Ascending aorta (tissue), 2 donors: ENCODE measurements around the gene WDFY2. TPM values are rescaled to one million over a fixed set of nuclear protein-coding genes. Genes with fewer than 3 reads are reported as not detected.

Experiments
- DNase-seq, 2 donors: peaks; one replicate each; pipeline ENCODE4 v3.0.0-alpha.2; 2019; ENCODE audit warnings: low spot score in 2 of 2
- H3K27ac ChIP-seq, 2 donors: fragments of 200-600 bp; sonication (generic); one replicate each; pipeline ENCODE4 v1.5.1; 2016 to 2017; ENCODE audit warnings: mild to moderate bottlenecking in 1 of 2
- H3K27me3 ChIP-seq: fragments of 200-600 bp; sonication (generic); one replicate; pipeline ENCODE4 v1.5.1; 2017
- H3K36me3 ChIP-seq, 2 donors: fragments of 200-600 bp; sonication (generic); one replicate each; pipeline ENCODE4 v1.5.1; 2016
- H3K4me1 ChIP-seq, 2 donors: fragments of 200-600 bp; sonication (generic); one replicate each; pipeline ENCODE4 v1.5.1; 2016 to 2017; ENCODE audit warnings: mild to moderate bottlenecking in 1 of 2
- H3K4me3 ChIP-seq, 2 donors: fragments of 200-600 bp; sonication (generic); one replicate each; pipeline ENCODE4 v1.5.1; 2016 to 2017; ENCODE audit warnings: mild to moderate bottlenecking in 1 of 2
- H3K9me3 ChIP-seq, 2 donors: fragments of 200-600 bp; sonication (generic); one replicate each; pipeline ENCODE4 v1.5.1; 2016
- CTCF ChIP-seq, 3 experiments: fragments of 200-600 bp in 2 of 3; fragments of 450-650 bp in 1 of 3; sonication (generic) in 2 of 3; IDR thresholded peaks; one replicate each; pipeline ENCODE4 v1.5.1; 2016 to 2019; ENCODE audit warnings: antibody characterized with exemption in 3 of 3, mild to moderate bottlenecking in 1 of 3, moderate library complexity in 1 of 3
- intact Hi-C: fragments of 100-400 bp; cut with DNase I; formaldehyde crosslinking; loops from one replicate; pipeline ENCODE4 v1.15.1; 2023
- total RNA-seq: library from RNA; depleted of rRNA; stranded (reverse); fragments of >200 nt; gene quantifications from one replicate; pipeline ENCODE4 v1.1.0, GENCODE V29; 2016

WDFY2 gene
- total RNA-seq, 1 donor from 2014 or later = 6.1 TPM

GRCh38 chr13:51605698-51606097 is 21.4 kb downstream of the WDFY2 start:
- Histone ChIP-seq H3K4me1 (no peaks in the 10 kb centered on the region), H3K4me3 (no peak overlapping the region), H3K9me3 (no peaks in the 10 kb centered on the region), H3K27me3 (no peaks in the 10 kb centered on the region), H3K36me3 (no peaks in the 10 kb centered on the region), H3K27ac (no peak overlapping the region)
- intact Hi-C loops = no loop called here
- DNase-seq = no peak
- no peak for TF ChIP-seq CTCF (IDR thresholded peaks at IDR 0.05)

- DNase-seq = no peak
Observed at GRCh38 chr13:51607165-51607564, 22.9 kb downstream of the WDFY2 start.

GRCh38 chr13:51608857-51609406 is 24.7 kb downstream of the WDFY2 start:
- DNase-seq = no peak
- H3K36me3 ChIP-seq = no peaks in the 10 kb centered on the region

More at GRCh38 chr13:51607165-51607564, 22.9 kb downstream of the WDFY2 start:
- no peak for TF ChIP-seq CTCF (IDR thresholded peaks at IDR 0.05)
- H3K4me3 ChIP-seq = no peak overlapping the region
- no peaks in the 10 kb centered on the region for H3K9me3 ChIP-seq
- intact Hi-C loops = no loop called here
- H3K36me3 ChIP-seq = no peaks in the 10 kb centered on the region
- no peaks in the 10 kb centered on the region for H3K4me1 ChIP-seq
- no peak overlapping the region for H3K27ac ChIP-seq
- no peaks in the 10 kb centered on the region for H3K27me3 ChIP-seq

GRCh38 chr13:51612867-51613266 is 28.6 kb downstream of the WDFY2 start:
- no peak for TF ChIP-seq CTCF (IDR thresholded peaks at IDR 0.05)
- no peak overlapping the region for H3K4me3 ChIP-seq
- intact Hi-C loops = no loop called here
- H3K27me3 ChIP-seq = no peaks in the 10 kb centered on the region
- no peaks in the 10 kb centered on the region for H3K9me3 ChIP-seq
- no peaks in the 10 kb centered on the region for H3K36me3 ChIP-seq
- no peak for DNase-seq
- peaks cover 0 to 18% of the 10 kb centered on the region in 2 donors for H3K4me1 ChIP-seq
- H3K27ac ChIP-seq = peak overlapping the region; percentile 36 to 38

More at GRCh38 chr13:51608857-51609406, 24.7 kb downstream of the WDFY2 start:
- peaks cover 0 to 6% of the 10 kb centered on the region in 2 donors for H3K4me1 ChIP-seq
- H3K27me3 ChIP-seq = no peaks in the 10 kb centered on the region
- H3K27ac ChIP-seq = no peak overlapping the region
- no peaks in the 10 kb centered on the region for H3K9me3 ChIP-seq
- TF ChIP-seq CTCF (IDR thresholded peaks at IDR 0.05) = no peak
- no peak overlapping the region for H3K4me3 ChIP-seq
- intact Hi-C loops = no loop called here

- no peak for DNase-seq
- TF ChIP-seq CTCF (IDR thresholded peaks at IDR 0.05) = no peak
- Histone ChIP-seq H3K27me3 (no peaks in the 10 kb centered on the region), H3K4me3 (no peak overlapping the region), H3K36me3 (no peaks in the 10 kb centered on the region), H3K27ac (peak overlapping the region; percentile 36 to 38), H3K9me3 (no peaks in the 10 kb centered on the region), H3K4me1 (peaks cover 0 to 19% of the 10 kb centered on the region in 2 donors)
- intact Hi-C loops = no loop called here
Observed at GRCh38 chr13:51613535-51613934, 29.3 kb downstream of the WDFY2 start.
